K562 (cell line): ENCODE measurements around the gene SEPHS1. TPM values are rescaled to one million over a fixed set of nuclear protein-coding genes. Genes with fewer than 3 reads are reported as not detected.
A peak's percentile ranks its signal among the peaks of the same experiment; 100 is the strongest.

ENCODE experiments used
- ELF2 ChIP-seq: fragments of 250-450 bp; sonication (Bioruptor Pico); IDR thresholded peaks from 2 replicates; pipeline ENCODE4 v1.5.0; 2021; ENCODE audit warnings: mild to moderate bottlenecking
- EP300 ChIP-seq: IDR thresholded peaks from 2 replicates; pipeline ENCODE4 v1.6.1; 2012; ENCODE audit warnings: low read length, improper control_type of control experiment
- FOXA3 ChIP-seq, 2 experiments: fragments of 450-650 bp in 1 of 2; sonication (generic) in 1 of 2; formaldehyde crosslinking; IDR thresholded peaks in 1 of 2; conservative IDR thresholded peaks in 1 of 2; 2 replicates each; pipeline versions ENCODE4 v1.4.0 to v1.8.0; 2020 to 2022; ENCODE audit warnings: mild to moderate bottlenecking in 2 of 2, missing genetic modification reagents in 1 of 2
- FOXJ3 ChIP-seq: sonication (generic); formaldehyde crosslinking; IDR thresholded peaks from 2 replicates; pipeline ENCODE4 v1.4.0; 2020; ENCODE audit warnings: mild to moderate bottlenecking, missing genetic modification reagents
- GATAD2B ChIP-seq: fragments of 450-650 bp; IDR thresholded peaks from 2 replicates; pipeline ENCODE4 v1.6.1; 2017; ENCODE audit warnings: mild to moderate bottlenecking, borderline replicate concordance
- HDAC2 ChIP-seq: fragments of 450-650 bp; IDR thresholded peaks from 2 replicates; pipeline ENCODE4 v1.6.1; 2016; ENCODE audit warnings: mild to moderate bottlenecking
- HDAC6 ChIP-seq: IDR thresholded peaks from 2 replicates; pipeline ENCODE4 v1.6.1; 2012; ENCODE audit warnings: low read depth, mild to moderate bottlenecking, control low read depth, inconsistent platforms, low read length, moderate library complexity
- MTA1 ChIP-seq: fragments of 450-650 bp; IDR thresholded peaks from 2 replicates; pipeline ENCODE4 v1.6.1; 2017; ENCODE audit warnings: borderline replicate concordance
- PPARD ChIP-seq: fragments of 250-450 bp; sonication (Bioruptor Pico); IDR thresholded peaks from 2 replicates; pipeline ENCODE4 v1.8.0; 2022; ENCODE audit warnings: inconsistent platforms, mild to moderate bottlenecking, moderate library complexity
- RBFOX2 ChIP-seq: fragments of 200-400 bp; formaldehyde crosslinking; IDR thresholded peaks from 2 replicates; pipeline ENCODE4 v1.6.1; 2017; ENCODE audit warnings: low read depth, mild to moderate bottlenecking, low read length, moderate library complexity
- RBM22 ChIP-seq: fragments of 200-400 bp; formaldehyde crosslinking; IDR thresholded peaks from 2 replicates; pipeline ENCODE4 v1.6.1; 2018; ENCODE audit warnings: low read length, low read depth; ENCODE audit not compliant: poor library complexity, severe bottlenecking
- SRF ChIP-seq, 2 experiments: fragments of 250-450, 450-650 bp in 1 of 2; sonication (Bioruptor Pico) in 1 of 2; sonication (generic) in 1 of 2; formaldehyde crosslinking; IDR thresholded peaks; 2 replicates each; pipeline versions ENCODE4 v1.5.0 to v1.5.1; 2020 to 2022; ENCODE audit warnings: mild to moderate bottlenecking in 1 of 2, missing genetic modification reagents in 1 of 2
- ZNF175 ChIP-seq: fragments of 200-800 bp; sonication (Bioruptor generic); IDR thresholded peaks from 2 replicates; pipeline ENCODE4 v1.6.1; 2016; ENCODE audit warnings: low read depth, mild to moderate bottlenecking, missing genetic modification characterization, missing compliant biosample characterization
- ZNF263 ChIP-seq: sonication (generic); formaldehyde crosslinking; IDR thresholded peaks from 2 replicates; pipeline ENCODE4 v1.8.0; 2022; ENCODE audit warnings: mild to moderate bottlenecking, missing genetic modification reagents, borderline replicate concordance
- polyA plus RNA-seq, 8 experiments: library from polyadenylated mRNA; depleted of rRNA in 4 of 8; stranded (reverse) in 5 of 8; unstranded in 3 of 8; fragments of >200 nt; fragmentation: Nextera tagmentation in 2 of 8; fragmentation: Illumina TruSeq in 1 of 8; extraction: Ambion mirVana in 2 of 8; extraction: Trizol in 1 of 8; gene quantifications; 2 replicates each; pipeline versions ENCODE4 v1.2.1 to v1.2.3, GENCODE V29; 2011 to 2014; ENCODE audit warnings: inconsistent platforms in 1 of 8, missing spikeins in 1 of 8
- total RNA-seq, 7 experiments: library from RNA; depleted of rRNA in 6 of 7; stranded (reverse); fragments of >200 nt in 6 of 7; fragmentation: Illumina TruSeq in 2 of 7; extraction: Trizol in 2 of 7; gene quantifications; 2 replicates each; pipeline versions ENCODE4 v1.2.1 to v1.2.3, GENCODE V29; 2011 to 2021; ENCODE audit warnings: low replicate concordance in 1 of 7
- TF ChIP-seq, protein P1 (sequence below), 2 experiments: fragments of 450-650 bp; conservative IDR thresholded peaks; 2 replicates each; pipeline ENCODE4 v1.6.1; 2017; ENCODE audit warnings: mild to moderate bottlenecking in 2 of 2, moderate library complexity in 2 of 2
- TF ChIP-seq, protein P2 (sequence below), 2 experiments: IDR thresholded peaks; 2 replicates each; pipeline ENCODE4 v1.6.1; 2011; ENCODE audit warnings: borderline replicate concordance in 1 of 2, control low read depth in 1 of 2, low read depth in 1 of 2, low read length in 1 of 2, mild to moderate bottlenecking in 1 of 2, mixed read lengths in 1 of 2, moderate library complexity in 1 of 2; ENCODE audit not compliant: insufficient read depth in 1 of 2, insufficient read length in 1 of 2, poor library complexity in 1 of 2, severe bottlenecking in 1 of 2; ENCODE audit errors: extremely low read depth in 1 of 2
- TF ChIP-seq, protein P3 (sequence below): fragments of 200-800 bp; sonication (Bioruptor generic); IDR thresholded peaks from 2 replicates; pipeline ENCODE4 v1.6.1; 2016; ENCODE audit warnings: missing genetic modification characterization, missing compliant biosample characterization

The SEPHS1 gene
- total and polyA plus RNA-seq, 9 of the 15 experiments (the other 6 are each of a cell fraction or from before 2014, with no cell fraction given), result 14.7 to 82.8 (median 41.8) TPM

DNA sequence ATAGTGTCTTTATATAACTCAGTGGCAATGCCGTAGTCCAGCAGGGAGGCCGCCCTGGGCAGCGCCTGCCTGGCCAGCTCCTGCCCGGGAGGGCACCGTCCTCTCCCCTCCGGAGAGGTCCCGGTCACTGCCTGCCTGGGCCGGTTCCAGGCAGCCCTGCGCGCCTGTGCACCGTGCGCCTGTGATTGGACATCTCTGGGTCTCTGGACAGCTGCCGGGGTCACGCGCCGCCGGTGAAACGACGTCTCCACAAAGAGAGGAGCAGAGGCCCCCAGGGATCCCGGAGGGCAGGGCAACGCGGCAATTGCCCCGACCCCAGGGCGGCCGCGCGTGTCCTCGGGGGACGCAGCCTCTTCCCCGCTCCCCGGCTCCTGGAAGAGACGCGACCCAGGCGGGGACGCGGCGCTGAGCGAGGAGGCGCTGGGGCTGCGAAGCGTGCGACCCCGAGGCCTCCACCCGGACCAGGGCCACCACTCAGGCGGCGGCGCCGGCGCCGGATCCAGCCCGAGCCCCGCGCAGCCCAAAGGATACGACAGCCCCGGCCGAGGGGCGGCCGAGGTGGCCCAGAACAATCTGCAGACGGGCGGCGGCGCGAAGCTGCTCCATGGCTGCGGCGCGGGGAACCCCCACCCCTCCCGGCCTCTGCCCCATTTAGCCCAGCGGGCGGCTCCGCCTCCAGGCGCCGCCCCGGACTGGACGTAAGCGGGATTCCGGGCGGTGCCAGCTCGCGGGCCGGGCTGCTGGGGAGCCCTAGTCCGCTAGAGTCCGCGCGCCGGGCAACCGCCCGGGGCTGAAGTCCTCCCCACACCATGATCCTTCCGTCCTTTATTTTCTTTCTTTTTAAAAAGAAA lies 48.4 kb downstream of the SEPHS1 start, which contains the start of gene PHYH (continued):
- TF ChIP-seq, protein P1, sequence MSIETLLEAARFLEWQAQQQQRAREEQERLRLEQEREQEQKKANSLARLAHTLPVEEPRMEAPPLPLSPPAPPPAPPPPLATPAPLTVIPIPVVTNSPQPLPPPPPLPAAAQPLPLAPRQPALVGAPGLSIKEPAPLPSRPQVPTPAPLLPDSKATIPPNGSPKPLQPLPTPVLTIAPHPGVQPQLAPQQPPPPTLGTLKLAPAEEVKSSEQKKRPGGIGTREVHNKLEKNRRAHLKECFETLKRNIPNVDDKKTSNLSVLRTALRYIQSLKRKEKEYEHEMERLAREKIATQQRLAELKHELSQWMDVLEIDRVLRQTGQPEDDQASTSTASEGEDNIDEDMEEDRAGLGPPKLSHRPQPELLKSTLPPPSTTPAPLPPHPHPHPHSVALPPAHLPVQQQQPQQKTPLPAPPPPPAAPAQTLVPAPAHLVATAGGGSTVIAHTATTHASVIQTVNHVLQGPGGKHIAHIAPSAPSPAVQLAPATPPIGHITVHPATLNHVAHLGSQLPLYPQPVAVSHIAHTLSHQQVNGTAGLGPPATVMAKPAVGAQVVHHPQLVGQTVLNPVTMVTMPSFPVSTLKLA (conservative IDR thresholded peaks at IDR 0.05), result peak in 1 of 2 experiments; percentile 40; a peak in 1 of 4 replicates
- TF ChIP-seq FOXJ3 (CRISPR knock-in tag) (no peak), RBFOX2 (peak; percentile 86), GATAD2B (no peak), HDAC2 (0 out of 2 replicates have a peak, but pooled peaks have one; percentile 30), SRF (CRISPR knock-in tag; IDR thresholded peaks at IDR 0.05) (0 out of 4 replicates have a peak, but pooled peaks of 1 of the 2 experiments have one; percentile 25), MTA1 (no peak), RBM22 (peak; percentile 67), ZNF263 (CRISPR knock-in tag) (peak; percentile 62), PPARD (CRISPR knock-in tag) (no peak), ELF2 (CRISPR knock-in tag) (0 out of 2 replicates have a peak, but pooled peaks have one; percentile 25), FOXA3 (CRISPR knock-in tag; conservative IDR thresholded peaks at IDR 0.05 in 1 of 2, IDR thresholded peaks at IDR 0.05 in 1 of 2) (0 out of 4 replicates have a peak, but pooled peaks of 1 of the 2 experiments have one; percentile 51), EP300 (no peak; the same call in 1 of the 2 replicates), HDAC6 (0 out of 2 replicates have a peak, but pooled peaks have one; percentile 45), ZNF175 (no peak)
- TF ChIP-seq, protein P2, sequence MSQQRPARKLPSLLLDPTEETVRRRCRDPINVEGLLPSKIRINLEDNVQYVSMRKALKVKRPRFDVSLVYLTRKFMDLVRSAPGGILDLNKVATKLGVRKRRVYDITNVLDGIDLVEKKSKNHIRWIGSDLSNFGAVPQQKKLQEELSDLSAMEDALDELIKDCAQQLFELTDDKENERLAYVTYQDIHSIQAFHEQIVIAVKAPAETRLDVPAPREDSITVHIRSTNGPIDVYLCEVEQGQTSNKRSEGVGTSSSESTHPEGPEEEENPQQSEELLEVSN (IDR thresholded peaks at IDR 0.05; ENCODE audit: borderline replicate concordance in 1 of 2, extremely low read depth in 1 of 2, insufficient read depth in 1 of 2, insufficient read length in 1 of 2, low read depth in 1 of 2, low read length in 1 of 2, poor library complexity in 1 of 2, severe bottlenecking in 1 of 2), result peak; percentile 60 to 74
- TF ChIP-seq, protein P3, sequence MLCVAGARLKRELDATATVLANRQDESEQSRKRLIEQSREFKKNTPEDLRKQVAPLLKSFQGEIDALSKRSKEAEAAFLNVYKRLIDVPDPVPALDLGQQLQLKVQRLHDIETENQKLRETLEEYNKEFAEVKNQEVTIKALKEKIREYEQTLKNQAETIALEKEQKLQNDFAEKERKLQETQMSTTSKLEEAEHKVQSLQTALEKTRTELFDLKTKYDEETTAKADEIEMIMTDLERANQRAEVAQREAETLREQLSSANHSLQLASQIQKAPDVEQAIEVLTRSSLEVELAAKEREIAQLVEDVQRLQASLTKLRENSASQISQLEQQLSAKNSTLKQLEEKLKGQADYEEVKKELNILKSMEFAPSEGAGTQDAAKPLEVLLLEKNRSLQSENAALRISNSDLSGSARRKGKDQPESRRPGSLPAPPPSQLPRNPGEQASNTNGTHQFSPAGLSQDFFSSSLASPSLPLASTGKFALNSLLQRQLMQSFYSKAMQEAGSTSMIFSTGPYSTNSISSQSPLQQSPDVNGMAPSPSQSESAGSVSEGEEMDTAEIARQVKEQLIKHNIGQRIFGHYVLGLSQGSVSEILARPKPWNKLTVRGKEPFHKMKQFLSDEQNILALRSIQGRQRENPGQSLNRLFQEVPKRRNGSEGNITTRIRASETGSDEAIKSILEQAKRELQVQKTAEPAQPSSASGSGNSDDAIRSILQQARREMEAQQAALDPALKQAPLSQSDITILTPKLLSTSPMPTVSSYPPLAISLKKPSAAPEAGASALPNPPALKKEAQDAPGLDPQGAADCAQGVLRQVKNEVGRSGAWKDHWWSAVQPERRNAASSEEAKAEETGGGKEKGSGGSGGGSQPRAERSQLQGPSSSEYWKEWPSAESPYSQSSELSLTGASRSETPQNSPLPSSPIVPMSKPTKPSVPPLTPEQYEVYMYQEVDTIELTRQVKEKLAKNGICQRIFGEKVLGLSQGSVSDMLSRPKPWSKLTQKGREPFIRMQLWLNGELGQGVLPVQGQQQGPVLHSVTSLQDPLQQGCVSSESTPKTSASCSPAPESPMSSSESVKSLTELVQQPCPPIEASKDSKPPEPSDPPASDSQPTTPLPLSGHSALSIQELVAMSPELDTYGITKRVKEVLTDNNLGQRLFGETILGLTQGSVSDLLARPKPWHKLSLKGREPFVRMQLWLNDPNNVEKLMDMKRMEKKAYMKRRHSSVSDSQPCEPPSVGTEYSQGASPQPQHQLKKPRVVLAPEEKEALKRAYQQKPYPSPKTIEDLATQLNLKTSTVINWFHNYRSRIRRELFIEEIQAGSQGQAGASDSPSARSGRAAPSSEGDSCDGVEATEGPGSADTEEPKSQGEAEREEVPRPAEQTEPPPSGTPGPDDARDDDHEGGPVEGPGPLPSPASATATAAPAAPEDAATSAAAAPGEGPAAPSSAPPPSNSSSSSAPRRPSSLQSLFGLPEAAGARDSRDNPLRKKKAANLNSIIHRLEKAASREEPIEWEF (CRISPR knock-in tag), result 0 out of 2 replicates have a peak, but pooled peaks have one; percentile 52
